Stimulated activated naive CD4-positive, alpha-beta T cell treated with Interleukin-2 at 50 U/mL for 16 hours (primary cell): ENCODE results near the gene AMPD3.
"Not testable (repeated sequence)": the region's sequence is repeated elsewhere in the genome, so short reads cannot be mapped to it uniquely, and the experiment has no call there.

Experiments used
- DNase-seq: peaks from one replicate; lab custom pipeline; 2025; lab: John Stamatoyannopoulos, UW

The AMPD3 gene

GRCh38 chr11:10454878-10455631 is at the start of gene AMPD3:
AMPD3 (plus strand) TSS chr11:10455264; CDS start chr11:10461520, 6,256 bp downstream.
- no peak for DNase-seq

GRCh38 chr11:10405865-10406592 is 49.0 kb upstream of the AMPD3 start:
- peak; percentile 19 for DNase-seq

- no peak for DNase-seq
These were observed 48.0 kb upstream of the AMPD3 start for GRCh38 chr11:10407055-10407454.

- DNase-seq = no peak
These were observed 47.0 kb upstream of the AMPD3 start for GRCh38 chr11:10407749-10408685.

- no peak for DNase-seq
These were observed 45.8 kb upstream of the AMPD3 start for GRCh38 chr11:10409207-10409661.

- DNase-seq = no peak
These were observed 44.8 kb upstream of the AMPD3 start for GRCh38 chr11:10410106-10410843.

- no peak for DNase-seq
These were observed 44.2 kb upstream of the AMPD3 start for GRCh38 chr11:10410844-10411200.

GRCh38 chr11:10412266-10412665 is 42.8 kb upstream of the AMPD3 start:
- DNase-seq = no peak

- no peak for DNase-seq
These were observed 41.8 kb upstream of the AMPD3 start for GRCh38 chr11:10413268-10413667.

GRCh38 chr11:10414181-10414580 is 40.9 kb upstream of the AMPD3 start:
- no peak for DNase-seq

GRCh38 chr11:10414659-10415058 is 40.4 kb upstream of the AMPD3 start:
- no peak for DNase-seq

- no peak for DNase-seq
These were observed 39.2 kb upstream of the AMPD3 start for GRCh38 chr11:10415817-10416392.

GRCh38 chr11:10418259-10418949 is 36.7 kb upstream of the AMPD3 start:
- no peak for DNase-seq

- DNase-seq = no peak
These were observed 36.1 kb upstream of the AMPD3 start for GRCh38 chr11:10418950-10419310.

GRCh38 chr11:10426475-10426874 is 28.6 kb upstream of the AMPD3 start:
- no peak for DNase-seq

GRCh38 chr11:10428453-10428852 is 26.6 kb upstream of the AMPD3 start:
- no peak for DNase-seq

GRCh38 chr11:10429526-10429925 is 25.5 kb upstream of the AMPD3 start:
- DNase-seq = no peak

- no peak for DNase-seq
These were observed 22.6 kb upstream of the AMPD3 start for GRCh38 chr11:10432493-10432892.

- DNase-seq = no peak
These were observed 22.1 kb upstream of the AMPD3 start for GRCh38 chr11:10432971-10433370.

- DNase-seq = no peak
These were observed 18.8 kb upstream of the AMPD3 start for GRCh38 chr11:10436224-10436623.

- not testable (repeated sequence) for DNase-seq
These were observed 18.4 kb upstream of the AMPD3 start for GRCh38 chr11:10436683-10437082.
